ENCODE results near the gene BEST2. TPM values are rescaled to one million over a fixed set of nuclear protein-coding genes. Genes with fewer than 3 reads are reported as not detected.
"Not testable (repeated sequence)": the region's sequence is repeated elsewhere in the genome, so short reads cannot be mapped to it uniquely, and the experiment has no call there.

The BEST2 gene
- polyA plus RNA-seq, 6 donors from 2014 or later = 0.23 TPM; not detected in 5

GRCh38 chr19:12721656-12722565, 29.7 kb upstream of the BEST2 start:
- Mint-ChIP-seq H3K36me3 (no peaks in the 10 kb centered on the region), H3K27me3 (no peaks in the 10 kb centered on the region), H3K9me3 (no peaks in the 10 kb centered on the region), H3K4me3 (peak overlapping the region; percentile 85 to 98 (median 96)), H3K4me1 (peaks cover 37 to 54% (median 44%) of the 10 kb centered on the region in 3 donors), H3K27ac (peak overlapping the region; percentile 63 to 96 (median 91))
- DNase-seq = peak; percentile 42
- peak; percentile 50 to 58 for ATAC-seq (ENCODE audit: low read depth in 2 of 2)

DNA sequence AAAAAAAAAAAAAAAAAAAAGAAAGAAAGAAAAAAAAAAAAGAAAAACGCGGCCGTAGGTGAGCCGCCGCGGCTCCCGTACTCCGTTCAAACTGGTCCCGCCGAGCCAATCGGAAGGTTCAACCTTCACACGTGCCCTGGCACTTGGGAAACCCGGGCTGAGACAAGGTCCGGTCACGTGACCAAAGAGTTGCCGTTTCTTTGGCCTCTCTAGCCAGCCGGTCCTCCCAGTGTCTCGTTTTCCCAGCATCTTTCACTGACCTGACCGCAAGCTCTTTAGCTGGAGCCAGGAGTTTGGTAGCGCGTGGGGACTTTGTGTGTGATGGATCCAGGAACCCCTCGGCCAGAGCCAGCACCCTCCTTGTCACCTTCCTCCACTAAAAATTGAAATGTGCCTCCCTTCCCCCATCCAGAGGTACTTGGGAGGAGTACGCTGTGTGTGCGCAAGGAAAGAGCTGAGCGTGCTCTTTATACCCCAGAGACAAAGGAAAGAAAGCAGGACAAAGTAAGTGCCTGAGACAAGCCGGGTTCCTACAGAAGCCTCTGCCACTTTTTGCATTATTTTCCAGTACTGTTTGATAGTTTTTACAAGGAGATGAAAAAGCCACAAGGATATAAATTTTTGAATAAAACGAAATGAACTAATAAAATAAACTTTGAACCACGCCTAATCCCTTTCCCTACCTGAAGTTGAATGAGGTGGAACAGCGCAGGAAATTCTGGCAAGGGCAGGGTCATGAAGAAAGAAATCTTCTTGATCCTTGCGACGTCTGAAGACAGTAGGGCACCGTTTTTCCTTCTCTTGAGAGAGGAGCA, 28.8 kb upstream of the BEST2 start:
- peak; percentile 90 for DNase-seq
- Mint-ChIP-seq H3K9me3 (no peaks in the 10 kb centered on the region), H3K27me3 (no peaks in the 10 kb centered on the region), H3K27ac (peak overlapping the region; percentile 79 to 96 (median 93)), H3K4me1 (peaks cover 37 to 55% (median 44%) of the 10 kb centered on the region in 3 donors), H3K4me3 (peak overlapping the region; percentile 85 to 98 (median 96)), H3K36me3 (no peaks in the 10 kb centered on the region)
- ATAC-seq (ENCODE audit: low read depth in 2 of 2) = peak; percentile 91 to 92

- no peak for DNase-seq
These were observed 28.3 kb upstream of the BEST2 start for GRCh38 chr19:12723381-12723640.

GRCh38 chr19:12723641-12724426, 27.8 kb upstream of the BEST2 start, which contains the start of gene TNPO2:
TNPO2 (minus strand) TSS chr19:12723932; CDS start chr19:12720977, 2,955 bp downstream.
- no peaks in the 10 kb centered on the region for H3K36me3 Mint-ChIP-seq
- H3K4me1 Mint-ChIP-seq = peaks cover 37 to 58% (median 55%) of the 10 kb centered on the region in 3 donors
- H3K27ac Mint-ChIP-seq = peak within 1 kb of the TSS; percentile 91 to 99 (median 94)
- DNase-seq = peak; percentile 56
- H3K9me3 Mint-ChIP-seq = no peaks in the 10 kb centered on the region
- ATAC-seq (ENCODE audit: low read depth in 2 of 2) = peak; percentile 35 to 38
- peak within 1 kb of the TSS; percentile 85 to 98 (median 96) for H3K4me3 Mint-ChIP-seq
- H3K27me3 Mint-ChIP-seq = no peaks in the 10 kb centered on the region

More at GRCh38 chr19:12723381-12723640, 28.3 kb upstream of the BEST2 start:
- Mint-ChIP-seq H3K9me3 (no peaks in the 10 kb centered on the region), H3K4me1 (peaks cover 37 to 58% (median 50%) of the 10 kb centered on the region in 3 donors), H3K27ac (peak overlapping the region in 5 of 6 donors; percentile 1 to 96 (median 91)), H3K27me3 (no peaks in the 10 kb centered on the region), H3K36me3 (no peaks in the 10 kb centered on the region), H3K4me3 (peak overlapping the region; percentile 85 to 98 (median 96))
- no peak for ATAC-seq (ENCODE audit: low read depth in 2 of 2)

DNA sequence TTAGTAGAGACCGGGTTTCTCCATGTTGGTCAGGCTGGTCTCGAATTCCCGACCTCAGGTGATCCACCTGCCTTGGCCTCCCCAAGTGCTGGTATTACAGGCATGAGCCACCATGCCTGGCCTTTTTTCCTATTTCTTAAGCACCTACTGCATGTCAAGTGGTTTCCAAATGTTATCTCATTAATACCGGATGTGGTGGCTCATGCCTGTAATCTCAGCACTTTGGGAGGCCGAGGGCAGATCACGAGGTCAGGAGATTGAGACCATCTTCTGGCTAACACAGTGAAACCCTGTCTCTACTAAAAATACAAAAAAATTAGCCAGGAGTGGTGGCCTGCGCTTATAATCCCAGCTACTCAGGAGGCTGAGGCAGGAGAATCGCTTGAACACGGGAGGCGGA, 26.0 kb upstream of the BEST2 start:
- Mint-ChIP-seq H3K36me3 (peaks cover 7 to 10% of the 10 kb centered on the region in 2 donors), H3K4me1 (peaks cover 47 to 69% (median 63%) of the 10 kb centered on the region in 3 donors), H3K4me3 (peak overlapping the region in 1 of 8 donors; percentile 55)
- H3K27me3 Mint-ChIP-seq; H3K27ac Mint-ChIP-seq; DNase-seq; ATAC-seq (ENCODE audit: low read depth in 2 of 2); H3K9me3 Mint-ChIP-seq: not testable (repeated sequence)

- H3K27ac Mint-ChIP-seq = no peak overlapping the region
- peaks cover 38 to 66% (median 57%) of the 10 kb centered on the region in 3 donors for H3K4me1 Mint-ChIP-seq
- H3K36me3 Mint-ChIP-seq = peaks cover 9 to 12% of the 10 kb centered on the region in 2 donors
- H3K4me3 Mint-ChIP-seq = peak overlapping the region in 2 of 8 donors; percentile 41 to 80
- no peaks in the 10 kb centered on the region for H3K27me3 Mint-ChIP-seq
- no peak for DNase-seq
- H3K9me3 Mint-ChIP-seq = no peaks in the 10 kb centered on the region
- ATAC-seq (ENCODE audit: low read depth in 2 of 2) = no peak
These were observed 24.6 kb upstream of the BEST2 start for GRCh38 chr19:12726988-12727316.

DNA sequence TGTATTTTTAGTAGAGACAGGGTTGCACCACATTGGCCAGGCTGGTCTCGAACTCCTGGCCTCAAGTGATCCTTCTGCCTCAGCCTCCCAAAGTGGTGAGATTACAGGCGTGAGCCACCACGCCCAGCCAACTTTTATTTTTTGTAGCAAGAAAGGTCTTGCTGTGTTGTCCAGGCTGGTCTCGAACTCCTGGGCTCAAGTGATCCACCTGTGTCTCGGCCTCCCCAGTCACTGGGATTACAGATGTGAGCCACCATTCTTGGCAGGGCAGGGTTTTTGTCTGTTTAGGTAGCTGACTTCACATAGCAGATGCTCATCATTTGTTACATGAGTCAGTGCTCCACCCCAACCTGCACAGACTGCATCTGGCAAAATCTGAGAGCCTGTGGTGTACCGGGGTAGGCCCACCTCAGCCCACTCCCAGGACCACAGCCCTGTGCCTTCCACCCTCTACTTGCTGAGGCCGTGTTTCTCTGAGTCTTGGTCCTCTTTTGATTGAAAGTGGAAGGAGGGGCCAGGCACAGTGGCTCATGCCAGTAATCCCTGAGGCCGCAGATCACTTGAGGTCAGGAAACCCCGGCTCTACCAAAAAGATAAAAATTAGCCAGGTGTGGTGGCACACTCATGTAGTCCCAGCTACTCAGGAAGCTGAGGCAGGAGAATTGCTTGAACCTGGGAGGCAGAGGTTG, 23.7 kb upstream of the BEST2 start:
- Mint-ChIP-seq H3K27me3 (no peaks in the 10 kb centered on the region), H3K36me3 (peaks cover 9 to 12% of the 10 kb centered on the region in 2 donors), H3K4me1 (peaks cover 39 to 70% (median 60%) of the 10 kb centered on the region in 3 donors), H3K4me3 (no peak overlapping the region), H3K27ac (peak overlapping the region in 2 of 6 donors; percentile 39 to 81), H3K9me3 (no peaks in the 10 kb centered on the region)
- ATAC-seq (ENCODE audit: low read depth in 2 of 2) (no peak), DNase-seq (no peak)

- peaks cover 36 to 66% (median 54%) of the 10 kb centered on the region in 3 donors for H3K4me1 Mint-ChIP-seq
- no peaks in the 10 kb centered on the region for H3K9me3 Mint-ChIP-seq
- H3K4me3 Mint-ChIP-seq = peak overlapping the region; percentile 54 to 82 (median 70)
- H3K36me3 Mint-ChIP-seq = peaks cover 9 to 12% of the 10 kb centered on the region in 2 donors
- H3K27ac Mint-ChIP-seq = peak overlapping the region in 5 of 6 donors; percentile 1 to 94 (median 81)
- DNase-seq (no peak), ATAC-seq (ENCODE audit: low read depth in 2 of 2) (peak in 1 of 2 donors; percentile 15)
- H3K27me3 Mint-ChIP-seq = no peaks in the 10 kb centered on the region
These were observed 21.5 kb upstream of the BEST2 start for GRCh38 chr19:12730064-12730463.

GRCh38 chr19:12731337-12731736, 20.3 kb upstream of the BEST2 start:
- DNase-seq (no peak), ATAC-seq (ENCODE audit: low read depth in 2 of 2) (no peak)
- H3K4me3 Mint-ChIP-seq = peak overlapping the region in 5 of 8 donors; percentile 4 to 97 (median 35)
- no peaks in the 10 kb centered on the region for H3K9me3 Mint-ChIP-seq
- H3K27me3 Mint-ChIP-seq = no peaks in the 10 kb centered on the region
- peaks cover 9 to 12% of the 10 kb centered on the region in 2 donors for H3K36me3 Mint-ChIP-seq
- H3K27ac Mint-ChIP-seq = no peak overlapping the region
- H3K4me1 Mint-ChIP-seq = peaks cover 35 to 64% (median 56%) of the 10 kb centered on the region in 3 donors

DNA sequence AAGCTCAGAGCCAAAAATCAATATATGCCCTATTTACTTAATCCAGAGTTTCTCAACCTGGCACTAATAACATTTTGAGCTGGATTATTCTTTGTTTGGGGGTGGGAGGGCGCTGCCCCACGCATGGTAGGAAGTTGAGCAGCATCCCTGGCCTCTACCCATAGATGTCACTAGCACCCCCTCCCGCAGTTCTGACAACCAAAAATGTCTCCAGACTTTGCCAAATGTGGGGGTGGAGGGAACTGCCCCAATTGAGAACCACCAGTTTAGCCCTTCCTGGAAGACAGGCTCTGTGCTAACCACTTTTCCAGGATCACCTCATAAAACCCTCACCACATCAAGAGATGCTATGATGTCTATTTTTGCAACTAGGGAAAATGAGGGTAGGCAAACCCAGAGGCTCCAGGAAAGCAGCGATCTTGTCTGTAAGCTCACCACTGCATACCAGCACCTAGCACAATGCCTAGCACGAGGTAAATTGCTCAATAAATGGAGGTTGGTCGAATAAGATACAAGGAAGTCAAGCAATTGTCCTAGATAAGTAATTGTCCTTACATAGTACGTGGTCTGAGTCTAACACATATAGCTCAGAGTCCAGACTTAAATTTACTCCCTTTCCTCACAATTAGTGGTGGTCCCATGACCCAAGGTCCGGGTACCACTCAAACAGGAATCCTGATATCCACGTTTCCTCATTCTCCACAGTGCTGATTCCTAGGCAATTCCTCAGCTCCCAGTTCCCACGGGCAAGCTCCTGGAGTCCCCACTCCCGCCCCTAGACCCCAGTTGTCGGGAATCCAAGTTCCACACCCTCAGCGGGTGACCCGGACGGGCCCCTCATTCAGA, 18.0 kb upstream of the BEST2 start:
- peak; percentile 41 for DNase-seq
- peak overlapping the region; percentile 94 to 99 (median 97) for H3K27ac Mint-ChIP-seq
- H3K4me1 Mint-ChIP-seq = peaks cover 47 to 73% (median 65%) of the 10 kb centered on the region in 3 donors
- peaks cover 9 to 14% of the 10 kb centered on the region in 2 donors for H3K36me3 Mint-ChIP-seq
- H3K4me3 Mint-ChIP-seq = peak overlapping the region; percentile 89 to 99 (median 96)
- H3K27me3 Mint-ChIP-seq = no peaks in the 10 kb centered on the region
- H3K9me3 Mint-ChIP-seq = no peaks in the 10 kb centered on the region
- peak; percentile 8 to 15 for ATAC-seq (ENCODE audit: low read depth in 2 of 2)

DNA sequence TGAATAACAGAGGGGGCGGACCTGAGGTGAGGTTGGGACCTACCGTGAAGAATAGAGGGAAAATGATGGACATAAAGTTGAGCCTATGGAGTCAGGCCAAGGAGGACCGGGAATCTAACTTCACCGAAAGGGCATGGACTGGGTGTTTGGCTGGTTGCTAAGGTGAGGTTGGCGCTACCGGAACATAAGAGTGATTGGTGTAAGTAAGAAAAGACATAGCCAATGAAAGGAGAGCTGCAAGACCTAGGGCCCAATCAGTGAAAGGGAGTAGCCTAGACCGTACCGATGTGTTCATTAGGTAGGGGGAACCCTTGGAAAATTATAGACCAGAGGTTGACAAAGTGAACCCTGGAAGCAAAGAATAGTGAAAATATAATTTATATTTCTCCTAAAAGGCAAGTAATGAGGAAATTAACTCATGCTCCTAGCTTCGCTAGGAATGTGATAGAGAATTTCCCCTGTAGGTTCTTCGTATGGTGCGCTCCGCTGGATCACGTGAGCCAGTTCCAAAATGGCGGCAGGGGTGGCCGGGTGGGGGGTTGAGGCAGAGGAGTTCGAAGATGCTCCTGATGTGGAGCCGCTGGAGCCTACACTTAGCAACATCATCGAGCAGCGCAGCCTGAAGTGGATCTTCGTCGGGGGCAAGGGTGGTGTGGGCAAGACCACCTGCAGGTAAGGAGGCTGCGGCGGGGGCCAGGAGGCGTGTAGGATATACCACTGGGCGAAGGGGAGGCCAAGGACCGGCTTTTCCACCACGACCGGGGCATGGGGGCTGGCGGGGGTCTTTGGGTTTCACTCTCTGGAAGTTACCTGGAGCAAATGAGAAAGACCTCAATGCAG, 14.4 kb upstream of the BEST2 start, which contains the start of gene GET3:
GET3 (plus strand) TSS at position 503 of the 840 bp plus-strand sequence; CDS start at position 512, 9 bp downstream.
- DNase-seq (peak; percentile 85), ATAC-seq (ENCODE audit: low read depth in 2 of 2) (peak; percentile 78 to 81)
- Mint-ChIP-seq H3K4me1 (peaks cover 33 to 50% (median 45%) of the 10 kb centered on the region in 3 donors), H3K4me3 (peak within 1 kb of the TSS; percentile 89 to 100 (median 100)), H3K27ac (peak within 1 kb of the TSS; percentile 96 to 99 (median 98)), H3K9me3 (no peaks in the 10 kb centered on the region), H3K36me3 (peaks cover 0 to 7% of the 10 kb centered on the region in 2 donors), H3K27me3 (no peaks in the 10 kb centered on the region)

Measured in naive B cell (primary cell).